ENCODE measurements around the gene CBFB. TPM values are rescaled to one million over a fixed set of nuclear protein-coding genes. Genes with fewer than 3 reads are reported as not detected.

The CBFB gene
- total RNA-seq, 2 experiments from 2014 or later, result 236 to 238 TPM

DNA sequence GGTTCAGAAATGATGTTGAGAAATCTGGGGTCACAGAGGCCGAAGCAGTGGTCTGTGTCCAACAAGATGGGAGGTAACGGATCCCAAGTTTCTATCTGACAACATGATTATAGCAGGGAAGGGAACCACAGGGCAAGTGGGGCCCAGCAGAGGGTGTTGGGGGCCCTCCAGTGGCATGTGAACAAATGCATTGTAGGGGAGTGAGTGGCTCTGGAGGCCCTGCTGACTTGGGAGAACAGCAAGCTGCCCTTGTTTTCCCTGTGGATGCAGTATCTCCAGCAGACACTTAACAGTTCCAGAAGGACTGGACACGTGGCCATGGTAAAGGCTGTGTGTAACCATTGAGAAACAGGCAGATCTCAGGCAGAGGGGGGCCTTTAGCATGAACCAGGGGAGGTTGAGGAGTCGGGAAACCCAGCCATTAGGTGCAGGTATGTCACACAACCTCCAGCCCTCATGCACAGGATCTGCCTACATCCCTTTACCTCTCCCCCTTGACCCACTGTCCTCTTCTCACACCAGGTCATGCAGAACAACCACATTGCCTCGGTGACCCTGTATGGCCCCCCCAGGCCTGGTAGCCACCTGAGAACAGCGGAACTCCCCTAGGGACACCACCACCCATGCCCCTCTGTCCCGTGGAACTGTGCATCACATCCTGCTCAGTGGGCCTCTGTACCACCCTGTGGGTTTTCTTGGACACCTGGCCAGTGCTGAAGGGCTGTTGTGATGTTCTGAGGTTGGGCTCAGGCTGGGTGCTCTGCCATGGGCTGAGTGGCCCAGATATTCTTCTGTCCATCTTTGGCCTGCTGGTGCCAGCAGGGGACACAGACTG is 117.8 kb downstream of the CBFB start:
- peak overlapping the region; percentile 35 for H3K27ac Mint-ChIP-seq
- POLR2A ChIA-PET, result interaction anchor here (0.9 kb wide), 1 partner anchor 109 kb away, joined by 3 read pairs; no protein-coding TSS in a partner anchor

GRCh38 chr16:67147437-67148140 is 118.6 kb downstream of the CBFB start:
- ChIA-PET POLR2A (interaction anchor here (0.9 kb wide), 1 partner anchor 110 kb away, joined by 3 read pairs; no protein-coding TSS in a partner anchor), CTCF (interaction anchor here (1.2 kb wide), 1 partner anchor 8 kb away, joined by 3 read pairs; no protein-coding TSS in a partner anchor)
- H3K27me3 Mint-ChIP-seq, result no peaks in the 10 kb centered on the region
- no peak for DNase-seq
- H3K4me3 Mint-ChIP-seq, result no peak overlapping the region
- no peaks in the 10 kb centered on the region for H3K9me3 Mint-ChIP-seq
- peaks cover 19% of the 10 kb centered on the region for H3K4me1 Mint-ChIP-seq
- peak overlapping the region; percentile 68 for H3K27ac Mint-ChIP-seq
- H3K36me3 Mint-ChIP-seq (ENCODE audit: low read depth), result peaks cover 37% of the 10 kb centered on the region

More for the DNA sequence above, 117.8 kb downstream of the CBFB start:
- CTCF ChIA-PET, result interaction anchor here (1.2 kb wide), 1 partner anchor 8 kb away, joined by 3 read pairs; no protein-coding TSS in a partner anchor
- no peaks in the 10 kb centered on the region for H3K9me3 Mint-ChIP-seq
- H3K27me3 Mint-ChIP-seq, result no peaks in the 10 kb centered on the region
- DNase-seq, result no peak
- no peak overlapping the region for H3K4me3 Mint-ChIP-seq
- peaks cover 15% of the 10 kb centered on the region for H3K4me1 Mint-ChIP-seq
- peaks cover 40% of the 10 kb centered on the region for H3K36me3 Mint-ChIP-seq (ENCODE audit: low read depth)

GRCh38 chr16:67148221-67148620 is 119.3 kb downstream of the CBFB start:
- H3K4me3 Mint-ChIP-seq, result no peak overlapping the region
- no peaks in the 10 kb centered on the region for H3K27me3 Mint-ChIP-seq
- H3K9me3 Mint-ChIP-seq, result no peaks in the 10 kb centered on the region
- peaks cover 41% of the 10 kb centered on the region for H3K36me3 Mint-ChIP-seq (ENCODE audit: low read depth)
- no peak for DNase-seq
- POLR2A ChIA-PET, result no interaction called here
- H3K27ac Mint-ChIP-seq, result no peak overlapping the region
- H3K4me1 Mint-ChIP-seq, result peaks cover 25% of the 10 kb centered on the region
- CTCF ChIA-PET, result no interaction called here

GRCh38 chr16:67148656-67149275 is 119.8 kb downstream of the CBFB start:
- no peaks in the 10 kb centered on the region for H3K9me3 Mint-ChIP-seq
- peaks cover 41% of the 10 kb centered on the region for H3K36me3 Mint-ChIP-seq (ENCODE audit: low read depth)
- H3K27me3 Mint-ChIP-seq, result no peaks in the 10 kb centered on the region
- no peak overlapping the region for H3K27ac Mint-ChIP-seq
- DNase-seq, result no peak
- ChIA-PET POLR2A (interaction anchor here (0.7 to 1.1 kb wide), 5 partner anchors 9 to 135 kb away, joined by 3 to 4 read pairs (median 3); partner anchors contain the start of gene NOL3), CTCF (interaction anchor here (0.9 kb wide), 1 partner anchor 195 kb away, joined by 3 read pairs; no protein-coding TSS in a partner anchor)
- peak overlapping the region; percentile 38 for H3K4me3 Mint-ChIP-seq
- peaks cover 29% of the 10 kb centered on the region for H3K4me1 Mint-ChIP-seq

GRCh38 chr16:67149276-67150046 is 120.5 kb downstream of the CBFB start:
- Mint-ChIP-seq H3K4me1 (peaks cover 35% of the 10 kb centered on the region), H3K27me3 (no peaks in the 10 kb centered on the region), H3K27ac (no peak overlapping the region), H3K36me3 (ENCODE audit: low read depth) (peaks cover 44% of the 10 kb centered on the region), H3K4me3 (peak overlapping the region; percentile 43), H3K9me3 (no peaks in the 10 kb centered on the region)
- ChIA-PET POLR2A (interaction anchor here (0.7 to 1.1 kb wide), 5 partner anchors 8 to 136 kb away, joined by 3 to 4 read pairs (median 3); partner anchors contain the start of gene NOL3), CTCF (interaction anchor here (0.9 to 2.3 kb wide), 2 partner anchors 11 to 195 kb away, joined by 3 to 11 read pairs; partner anchors contain the start of genes FBXL8 and TRADD)
- no peak for DNase-seq

- Mint-ChIP-seq H3K4me1 (peaks cover 37% of the 10 kb centered on the region), H3K27ac (peak overlapping the region; percentile 71), H3K4me3 (peak overlapping the region; percentile 73), H3K27me3 (no peaks in the 10 kb centered on the region), H3K9me3 (no peaks in the 10 kb centered on the region), H3K36me3 (ENCODE audit: low read depth) (peaks cover 40% of the 10 kb centered on the region)
- ChIA-PET POLR2A (interaction anchor here (0.6 to 2.9 kb wide), 15 partner anchors 7 to 234 kb away, joined by 3 to 25 read pairs (median 5); partner anchors contain the start of genes FBXL8 and TRADD), CTCF (interaction anchor here (0.9 to 6.1 kb wide), 8 partner anchors 9 to 190 kb away, joined by 3 to 152 read pairs (median 6); partner anchors contain the start of genes CES3, FBXL8 and TRADD)
- DNase-seq, result peak; percentile 60
Observed at GRCh38 chr16:67150047-67150832, 121.3 kb downstream of the CBFB start.

Other genes with a start within 250 kb of the CBFB start
- under 1 TPM in 1 of 2 experiments, not detected in 1; 0.15 TPM for gene TERB1, start 227.6 kb upstream of the CBFB start, total RNA-seq
- 10 to 100 TPM; 76.5 to 78.2 TPM for gene NAE1, start 198.2 kb upstream of the CBFB start, total RNA-seq
- under 1 TPM in 1 of 2 experiments, not detected in 1; 0.13 TPM for gene CA7, start 184.7 kb upstream of the CBFB start, total RNA-seq
- 10 to 100 TPM; 30.7 to 33.9 TPM for gene PDP2, start 148.6 kb upstream of the CBFB start, total RNA-seq
- gene CDH16, start 110.3 kb upstream of the CBFB start, total RNA-seq, result not detected
- 1 to 10 TPM; 1.0 to 1.3 TPM for gene RRAD, start 103.6 kb upstream of the CBFB start, total RNA-seq
- 100 to 1,000 TPM; 116 to 121 TPM for gene CIAO2B, start 94.7 kb upstream of the CBFB start, total RNA-seq
- 10 to 100 TPM; 32.9 to 33.5 TPM for gene CES2, start 93.6 kb upstream of the CBFB start, total RNA-seq
- 1 to 10 TPM; 6.1 to 6.3 TPM for gene CES3, start 67.9 kb upstream of the CBFB start, total RNA-seq
- 10 to 100 TPM; 37.8 to 39.3 TPM for gene CES4A, start 40.6 kb upstream of the CBFB start, total RNA-seq
- 10 to 100 TPM; 12.4 to 13.3 TPM for gene PHAF1, start 80.8 kb downstream of the CBFB start, total RNA-seq
- 10 to 100 TPM; 14.6 to 16.2 TPM for gene B3GNT9, start 121.8 kb downstream of the CBFB start, total RNA-seq
- gene TRADD, start 130.8 kb downstream of the CBFB start, total RNA-seq, result 10 to 100 TPM; 96.9 to 97.3 TPM
- gene FBXL8, start 130.8 kb downstream of the CBFB start, total RNA-seq, result 10 to 100 TPM; 52.3 to 54.4 TPM
- 100 to 1,000 TPM; 107 to 110 TPM for gene HSF4, start 135.6 kb downstream of the CBFB start, total RNA-seq
- gene NOL3, start 141.4 kb downstream of the CBFB start, total RNA-seq, result 10 to 100 TPM; 35.6 to 36.7 TPM
- 10 to 100 TPM; 63.9 to 70.9 TPM for gene MATCAP1, start 154.8 kb downstream of the CBFB start, total RNA-seq
- not detected for gene EXOC3L1, start 161.0 kb downstream of the CBFB start, total RNA-seq
- gene E2F4, start 163.0 kb downstream of the CBFB start, total RNA-seq, result 100 to 1,000 TPM; 127 to 131 TPM
- 1 to 10 TPM; 7.3 to 8.3 TPM for gene ELMO3, start 170.0 kb downstream of the CBFB start, total RNA-seq
- gene TMEM208, start 198.0 kb downstream of the CBFB start, total RNA-seq, result 10 to 100 TPM; 39.6 to 39.7 TPM
- 10 to 100 TPM; 94.8 to 99.1 TPM for gene FHOD1, start 218.3 kb downstream of the CBFB start, total RNA-seq
- 1 to 10 TPM; 2.2 to 2.8 TPM for gene SLC9A5, start 219.8 kb downstream of the CBFB start, total RNA-seq